ENCODE data around the gene HMGB4. TPM values are rescaled to one million over a fixed set of nuclear protein-coding genes. Genes with fewer than 3 reads are reported as not detected.

Gene HMGB4
- total and polyA plus RNA-seq, 2 of the 4 experiments (the other 2 are of a cell fraction), result not detected

DNA sequence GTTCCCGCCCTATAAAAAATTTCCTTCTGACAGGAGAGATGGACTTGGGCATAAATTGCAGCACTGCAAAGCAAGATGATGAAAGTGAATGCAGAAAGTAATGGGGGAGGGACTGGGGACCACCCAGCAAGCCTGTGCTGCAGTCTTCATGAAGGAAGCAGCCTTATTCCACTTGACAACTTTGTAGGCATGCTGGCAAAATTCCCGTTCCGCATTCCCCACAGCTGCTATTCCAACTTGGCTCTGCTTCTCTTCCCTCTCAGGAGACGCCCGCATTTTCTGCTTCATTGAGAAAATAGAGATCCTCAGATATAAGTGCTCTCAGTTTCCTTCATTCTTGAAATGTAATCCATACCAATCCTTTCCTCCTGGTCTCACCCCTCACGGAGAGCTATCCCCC is 2.4 kb downstream of the HMGB4 start:
- H2AK5ac ChIP-seq (ENCODE audit: low read depth, low read length), result no peak overlapping the region
- ATAC-seq (ENCODE audit: low read depth) (no peak), DNase-seq (no peak)
- TF ChIP-seq RCOR1 (IDR thresholded peaks at IDR 0.05; ENCODE audit: insufficient replicate concordance, low read length) (no peak), POLR2A (IDR thresholded peaks at IDR 0.05; ENCODE audit: low read depth, low read length) (no peak), RFX5 (IDR thresholded peaks at IDR 0.05; ENCODE audit: low read depth, low read length) (no peak), MXI1 (IDR thresholded peaks at IDR 0.05; ENCODE audit: borderline replicate concordance, low read depth, low read length) (no peak), MAZ (IDR thresholded peaks at IDR 0.05; ENCODE audit: borderline replicate concordance, low read depth, low read length) (no peak), MAFK (IDR thresholded peaks at IDR 0.05; ENCODE audit: low read depth, low read length) (no peak), SMC3 (IDR thresholded peaks at IDR 0.05; ENCODE audit: low read depth, low read length) (no peak), RAD21 (IDR thresholded peaks at IDR 0.05; ENCODE audit: low read length) (no peak), FOS (IDR thresholded peaks at IDR 0.05; ENCODE audit: low read depth, low read length) (no peak), NFE2L2 (IDR thresholded peaks at IDR 0.05; ENCODE audit: low read depth, low read length) (no peak), CEBPB (IDR thresholded peaks at IDR 0.05; ENCODE audit: low read depth, low read length) (no peak), BHLHE40 (IDR thresholded peaks at IDR 0.05; ENCODE audit: low read depth, low read length) (no peak), CHD1 (IDR thresholded peaks at IDR 0.05; ENCODE audit: low read depth, low read length) (no peak)
- TF ChIP-seq, protein P1, sequence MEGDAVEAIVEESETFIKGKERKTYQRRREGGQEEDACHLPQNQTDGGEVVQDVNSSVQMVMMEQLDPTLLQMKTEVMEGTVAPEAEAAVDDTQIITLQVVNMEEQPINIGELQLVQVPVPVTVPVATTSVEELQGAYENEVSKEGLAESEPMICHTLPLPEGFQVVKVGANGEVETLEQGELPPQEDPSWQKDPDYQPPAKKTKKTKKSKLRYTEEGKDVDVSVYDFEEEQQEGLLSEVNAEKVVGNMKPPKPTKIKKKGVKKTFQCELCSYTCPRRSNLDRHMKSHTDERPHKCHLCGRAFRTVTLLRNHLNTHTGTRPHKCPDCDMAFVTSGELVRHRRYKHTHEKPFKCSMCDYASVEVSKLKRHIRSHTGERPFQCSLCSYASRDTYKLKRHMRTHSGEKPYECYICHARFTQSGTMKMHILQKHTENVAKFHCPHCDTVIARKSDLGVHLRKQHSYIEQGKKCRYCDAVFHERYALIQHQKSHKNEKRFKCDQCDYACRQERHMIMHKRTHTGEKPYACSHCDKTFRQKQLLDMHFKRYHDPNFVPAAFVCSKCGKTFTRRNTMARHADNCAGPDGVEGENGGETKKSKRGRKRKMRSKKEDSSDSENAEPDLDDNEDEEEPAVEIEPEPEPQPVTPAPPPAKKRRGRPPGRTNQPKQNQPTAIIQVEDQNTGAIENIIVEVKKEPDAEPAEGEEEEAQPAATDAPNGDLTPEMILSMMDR (conservative IDR thresholded peaks at IDR 0.05; ENCODE audit: low read depth, low read length), result no peak
- TF ChIP-seq, protein P2, sequence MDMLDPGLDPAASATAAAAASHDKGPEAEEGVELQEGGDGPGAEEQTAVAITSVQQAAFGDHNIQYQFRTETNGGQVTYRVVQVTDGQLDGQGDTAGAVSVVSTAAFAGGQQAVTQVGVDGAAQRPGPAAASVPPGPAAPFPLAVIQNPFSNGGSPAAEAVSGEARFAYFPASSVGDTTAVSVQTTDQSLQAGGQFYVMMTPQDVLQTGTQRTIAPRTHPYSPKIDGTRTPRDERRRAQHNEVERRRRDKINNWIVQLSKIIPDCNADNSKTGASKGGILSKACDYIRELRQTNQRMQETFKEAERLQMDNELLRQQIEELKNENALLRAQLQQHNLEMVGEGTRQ (IDR thresholded peaks at IDR 0.05; ENCODE audit: low read depth, low read length), result no peak
- TF ChIP-seq, protein P3, sequence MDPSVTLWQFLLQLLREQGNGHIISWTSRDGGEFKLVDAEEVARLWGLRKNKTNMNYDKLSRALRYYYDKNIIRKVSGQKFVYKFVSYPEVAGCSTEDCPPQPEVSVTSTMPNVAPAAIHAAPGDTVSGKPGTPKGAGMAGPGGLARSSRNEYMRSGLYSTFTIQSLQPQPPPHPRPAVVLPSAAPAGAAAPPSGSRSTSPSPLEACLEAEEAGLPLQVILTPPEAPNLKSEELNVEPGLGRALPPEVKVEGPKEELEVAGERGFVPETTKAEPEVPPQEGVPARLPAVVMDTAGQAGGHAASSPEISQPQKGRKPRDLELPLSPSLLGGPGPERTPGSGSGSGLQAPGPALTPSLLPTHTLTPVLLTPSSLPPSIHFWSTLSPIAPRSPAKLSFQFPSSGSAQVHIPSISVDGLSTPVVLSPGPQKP (IDR thresholded peaks at IDR 0.05; ENCODE audit: borderline replicate concordance, low read depth, low read length), result no peak
- no peak overlapping the region for H3K4ac ChIP-seq (ENCODE audit: low read depth, low read length)
- WGBS, 2 experiments (ENCODE audit: extremely low coverage in 2 of 2, insufficient read length in 1 of 2), result 7% methylated on average over 3 of the region's 6 CpGs; no CpG with 5 or more reads in 1 of the 2 experiments
- H3K79me1 ChIP-seq (ENCODE audit: low read depth in 1 of 2, low read length in 2 of 2), result no peaks in the 10 kb centered on the region
- no peak overlapping the region for H3K9ac ChIP-seq (ENCODE audit: low read depth, low read length)
- no peak overlapping the region for H3K18ac ChIP-seq (ENCODE audit: low read depth, low read length)
- in situ Hi-C loops (cut with MboI; ENCODE audit: low sequenced_read_pairs), result no loop called here
- dilution Hi-C loops (cut with HindIII; ENCODE audit: low sequenced_read_pairs, unreplicated experiment), result no loop called here
- no peak overlapping the region for H2BK5ac ChIP-seq (ENCODE audit: low read depth, low read length, poor library complexity, severe bottlenecking)
- ChIA-PET CTCF (no interaction called here), POLR2A (ENCODE audit: unreplicated experiment) (no interaction called here)
- no peaks in the 10 kb centered on the region for H3K4me1 ChIP-seq (ENCODE audit: control insufficient read depth, insufficient read depth, low read length)
- no peak overlapping the region for H3K23ac ChIP-seq (ENCODE audit: low read depth, low read length)
- H3K9me3 ChIP-seq (ENCODE audit: control insufficient read depth, insufficient read depth, low read length), result peaks cover 22% of the 10 kb centered on the region
- H3K36me3 ChIP-seq (ENCODE audit: control insufficient read depth, insufficient read depth, low read length), result no peaks in the 10 kb centered on the region
- H2BK120ac ChIP-seq (ENCODE audit: low read depth, low read length), result no peak overlapping the region
- no peak overlapping the region for H2AK9ac ChIP-seq (replicated peaks; ENCODE audit: low read depth, low read length, poor library complexity)
- H3K14ac ChIP-seq (replicated peaks; ENCODE audit: low read depth, low read length), result no peak overlapping the region
- H4K8ac ChIP-seq (ENCODE audit: low read depth in 2 of 2, low read length in 2 of 2), result no peak overlapping the region
- H3K56ac ChIP-seq (ENCODE audit: extremely low read depth, insufficient read depth, low read length), result no peak overlapping the region
- H3K4me3 ChIP-seq (ENCODE audit: insufficient read depth, low read depth, low read length), result no peak overlapping the region
- H3K27ac ChIP-seq (ENCODE audit: insufficient read depth, low read length), result no peak overlapping the region
- no peak overlapping the region for H2BK15ac ChIP-seq (ENCODE audit: low read depth, low read length)
- intact Hi-C loops (cut with micrococcal nuclease), result no loop called here
- no TSS peak for BruUV-seq (replicated peaks)
- no peak overlapping the region for H2BK20ac ChIP-seq (ENCODE audit: low read depth, low read length)
- H3K4me2 ChIP-seq (ENCODE audit: low read depth, low read length), result no peak overlapping the region
- no peaks in the 10 kb centered on the region for H4K20me1 ChIP-seq (ENCODE audit: insufficient read depth, low read length)
- H2AFZ ChIP-seq (replicated peaks; ENCODE audit: low read length, poor library complexity), result no peak overlapping the region
- H4K5ac ChIP-seq (ENCODE audit: low read depth, low read length), result no peak overlapping the region
- no peak overlapping the region for H4K91ac ChIP-seq (ENCODE audit: insufficient read depth, low read depth, low read length)
- H3K27me3 ChIP-seq (ENCODE audit: control insufficient read depth, insufficient read depth, low read length), result no peaks in the 10 kb centered on the region
- H3K9me1 ChIP-seq (ENCODE audit: insufficient read depth, low read length), result no peaks in the 10 kb centered on the region
